Brain pericyte (primary cell): Measurements from ENCODE around the gene FAM163B.

Experiments
- DNase-seq: peaks from one replicate; pipeline ENCODE4 v3.0.0-alpha.2; 2012; ENCODE audit warnings: low read depth, low spot score

FAM163B gene

GRCh38 chr9:133609311-133610098, at the start of gene FAM163B:
FAM163B (minus strand) TSS chr9:133609389; CDS start chr9:133580223, 29,166 bp downstream.
- no peak for DNase-seq

DNA sequence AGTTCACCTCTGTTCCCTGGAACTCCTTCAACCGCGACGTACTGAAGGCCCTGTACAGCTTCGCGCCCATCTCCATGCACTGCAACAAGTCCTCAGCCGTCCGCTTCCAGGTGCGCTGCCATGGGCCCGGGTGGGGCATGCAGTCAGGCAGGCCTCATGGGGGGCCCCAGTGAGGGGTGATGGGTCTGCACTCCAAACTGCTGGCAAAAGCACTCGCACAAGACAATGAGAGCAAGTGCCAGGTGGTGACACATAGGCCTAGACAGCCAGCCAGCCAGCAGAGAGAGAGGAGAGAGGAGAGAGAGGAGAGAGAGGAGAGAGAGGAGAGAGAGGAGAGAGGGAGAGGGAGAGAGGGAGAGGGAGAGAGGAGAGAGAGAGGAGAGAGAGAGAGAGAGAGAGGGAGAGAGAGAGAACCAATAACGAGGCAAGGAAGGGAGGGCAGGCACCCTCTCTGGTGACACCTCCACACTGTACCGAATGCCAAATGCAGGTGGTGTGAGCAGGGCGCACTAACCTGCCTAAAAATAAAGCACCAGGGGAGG, 48.0 kb upstream of the FAM163B start:
- DNase-seq: no peak

GRCh38 chr9:133656211-133657119, 47.3 kb upstream of the FAM163B start:
- DNase-seq: no peak

DNA sequence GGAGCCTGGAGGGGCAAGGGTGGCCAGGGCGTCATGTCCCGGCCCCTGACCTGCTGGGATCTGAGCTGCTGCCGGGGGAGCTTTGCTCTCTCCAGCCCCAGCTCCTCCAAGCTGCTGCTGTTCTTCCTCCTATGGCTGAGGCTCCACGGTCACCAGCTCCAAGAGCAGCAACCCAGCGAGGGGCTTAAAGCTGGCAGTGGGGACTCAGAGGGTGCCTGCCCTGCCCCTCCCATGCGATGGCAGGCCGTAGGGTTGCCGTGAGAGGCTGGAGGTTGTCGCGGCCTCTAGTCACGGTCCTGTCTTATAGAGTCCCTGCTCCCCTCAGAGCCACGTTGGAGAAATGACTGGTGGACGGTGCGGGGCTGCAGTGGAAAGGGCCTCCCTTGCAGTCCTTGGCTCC, 46.5 kb upstream of the FAM163B start:
- no peak for DNase-seq

DNA sequence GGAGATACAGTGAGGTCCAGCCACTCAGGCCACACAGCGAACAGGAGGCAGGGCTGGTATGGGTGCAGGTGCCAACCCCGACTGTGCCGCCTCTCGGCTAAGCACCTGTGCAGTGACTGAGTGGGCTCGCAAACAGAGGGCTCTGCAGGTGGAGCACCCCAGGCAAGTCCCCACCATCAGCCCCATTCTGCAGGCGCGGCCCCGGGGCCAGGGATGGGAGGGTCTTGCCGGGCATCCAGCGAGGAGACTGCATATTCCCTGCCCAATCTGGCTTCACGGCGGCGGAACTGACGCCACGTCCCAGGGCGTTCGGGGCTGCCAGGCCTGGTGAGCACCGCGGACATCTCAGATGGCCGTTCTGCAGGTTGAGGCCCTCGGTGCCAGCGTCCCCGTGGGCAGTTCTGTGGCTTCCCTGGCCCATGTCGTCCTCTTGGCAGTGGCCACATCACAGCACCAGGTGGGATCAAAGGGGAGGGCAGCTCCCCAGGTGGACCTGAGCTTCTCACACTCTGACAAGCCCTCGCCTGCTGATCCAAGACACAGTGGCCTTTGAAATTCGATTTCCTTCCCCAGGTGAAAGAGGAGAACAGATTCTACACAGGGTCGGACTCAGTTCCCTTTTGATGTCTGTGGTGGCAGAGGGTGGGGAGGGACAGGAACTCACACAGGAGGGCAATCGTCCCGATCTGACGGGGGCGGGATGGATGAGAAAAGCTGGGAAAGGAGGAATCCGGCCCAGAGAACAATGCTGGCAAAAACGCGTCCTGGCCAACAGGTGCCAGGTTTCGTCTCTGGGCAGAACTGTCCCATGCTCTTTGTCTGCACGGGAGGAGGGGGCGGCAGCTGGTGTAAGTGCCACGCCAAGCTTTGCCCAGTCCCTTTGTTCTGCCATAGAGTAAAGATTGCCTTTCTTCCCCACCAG, 45.8 kb upstream of the FAM163B start:
- no peak for DNase-seq

- no peak for DNase-seq
Observed at GRCh38 chr9:133653638-133654037, 44.4 kb upstream of the FAM163B start.

DNA sequence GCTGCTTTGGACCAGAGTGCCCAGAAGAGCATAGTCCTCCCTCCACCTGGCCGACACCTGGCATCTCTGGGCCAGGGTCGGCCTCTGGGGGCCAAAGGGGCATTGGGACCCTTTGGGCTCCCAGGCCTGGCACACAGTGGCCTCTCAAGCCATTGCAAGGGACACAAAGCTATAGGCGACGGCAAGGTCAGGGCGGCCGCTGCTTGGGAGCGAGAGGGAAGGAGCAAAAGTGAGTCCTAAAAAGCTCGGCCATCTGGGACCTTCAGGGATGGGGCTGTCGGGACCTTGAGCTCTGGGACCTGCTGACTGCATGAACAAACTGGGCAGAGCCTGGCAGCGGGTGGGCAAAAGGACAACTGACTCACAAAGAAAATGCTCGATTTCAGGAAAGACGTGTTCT, 40.8 kb upstream of the FAM163B start:
- no peak for DNase-seq

DNA sequence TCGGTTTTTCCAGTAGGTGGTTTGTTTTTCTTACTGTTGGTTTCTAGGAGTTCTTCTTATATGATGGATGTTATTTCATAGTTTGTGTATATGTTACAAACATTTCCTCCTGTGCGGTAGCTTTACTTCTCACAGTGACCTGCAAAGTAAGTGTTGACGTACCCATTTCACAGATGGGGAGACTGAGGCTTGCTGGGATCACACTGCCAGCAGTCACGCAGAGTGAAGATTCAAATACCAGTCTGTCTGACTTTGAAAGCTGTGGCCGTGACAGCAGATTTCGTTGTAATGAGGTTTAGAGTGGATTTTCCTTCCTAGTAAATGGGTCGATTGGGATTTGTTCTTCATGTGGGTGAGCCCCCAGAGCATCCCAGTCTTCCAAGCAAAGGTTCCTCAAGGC, 40.0 kb upstream of the FAM163B start:
- no peak for DNase-seq

DNA sequence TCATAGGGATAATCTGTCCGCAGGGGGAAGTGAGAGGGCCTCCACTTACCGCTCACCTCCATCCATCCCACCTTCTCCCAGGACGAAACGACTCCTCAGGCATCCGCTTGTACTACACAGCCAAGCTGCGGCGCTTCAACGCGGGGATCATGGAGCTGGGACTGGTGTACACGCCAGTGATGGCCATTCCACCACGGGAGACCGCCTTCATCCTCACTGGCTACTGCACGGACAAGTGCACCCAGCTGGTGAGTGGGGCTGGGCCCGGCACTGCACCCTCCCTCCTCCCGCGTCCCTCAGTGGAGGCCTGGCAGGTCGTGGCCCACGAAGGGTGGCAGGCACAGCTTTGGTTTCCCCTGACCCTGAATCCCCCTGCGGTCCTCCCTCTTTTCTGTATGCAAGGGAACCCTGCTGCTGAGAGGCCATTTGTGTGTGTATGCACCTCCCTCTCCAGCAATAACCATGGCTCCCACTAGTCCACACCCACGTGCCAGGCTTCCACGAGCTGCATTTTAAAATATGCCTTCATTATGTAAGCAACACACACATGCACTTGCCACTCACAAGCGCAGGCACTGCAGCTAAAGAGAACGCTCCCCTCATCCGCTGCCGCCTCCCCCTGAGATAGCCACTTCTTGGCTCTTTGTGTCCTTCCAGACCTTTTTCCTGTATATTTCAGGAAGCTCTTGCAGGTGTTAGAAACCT, 38.7 kb upstream of the FAM163B start:
- no peak for DNase-seq

DNA sequence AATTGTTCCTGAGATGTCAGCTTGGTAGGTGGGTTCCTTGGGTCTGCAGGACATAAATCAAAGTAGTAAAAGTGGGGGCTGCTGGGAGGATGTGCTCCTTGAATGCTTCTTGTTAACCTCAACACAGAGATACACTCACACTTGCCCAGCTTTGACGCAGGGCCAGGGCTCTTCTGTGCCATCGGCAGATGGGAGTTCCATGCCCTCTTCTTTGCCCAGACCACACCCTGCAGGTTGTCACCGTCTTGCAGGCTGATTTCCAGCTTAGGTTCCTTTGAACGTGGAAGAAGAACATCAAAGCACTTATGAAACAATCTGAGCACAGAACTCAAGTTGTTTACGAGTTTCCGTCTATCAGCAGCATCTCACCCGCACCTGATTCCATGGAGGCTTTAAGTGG, 38.0 kb upstream of the FAM163B start:
- no peak for DNase-seq

DNA sequence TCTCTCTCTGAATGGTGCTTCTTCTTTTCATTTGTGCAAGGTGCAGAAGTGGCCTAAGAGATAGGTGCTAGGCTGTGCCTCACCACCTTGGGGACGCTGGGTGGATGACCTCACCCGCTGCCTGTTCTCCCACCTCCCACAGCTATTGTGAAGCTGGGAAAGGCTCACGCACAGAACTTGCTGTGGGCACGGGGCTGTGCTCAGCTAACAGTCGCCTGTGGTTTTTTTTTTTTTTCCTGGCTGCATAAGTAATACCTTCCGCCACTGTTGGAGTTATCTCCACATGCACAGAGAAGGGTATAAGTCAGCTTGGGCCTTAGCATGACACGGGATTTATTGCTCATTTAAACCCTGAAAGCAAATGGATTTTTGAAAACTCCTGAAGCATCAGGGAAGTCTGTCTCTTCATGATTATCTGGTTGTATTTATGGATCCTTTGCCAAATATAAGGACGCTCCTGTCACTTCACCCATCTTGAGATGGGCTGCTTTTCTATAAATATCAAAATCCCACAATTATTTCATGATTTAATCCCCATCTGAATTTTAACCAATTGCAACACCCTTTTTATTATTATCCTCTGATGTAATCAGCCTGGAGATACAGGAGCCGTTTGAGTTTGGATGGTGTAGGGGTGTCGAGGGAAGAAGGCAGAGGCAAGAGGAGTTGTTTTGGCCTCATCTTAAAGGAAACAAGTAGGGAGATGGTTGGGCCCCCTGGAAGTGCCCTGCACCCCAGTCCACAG, 36.0 kb upstream of the FAM163B start:
- DNase-seq: no peak

DNA sequence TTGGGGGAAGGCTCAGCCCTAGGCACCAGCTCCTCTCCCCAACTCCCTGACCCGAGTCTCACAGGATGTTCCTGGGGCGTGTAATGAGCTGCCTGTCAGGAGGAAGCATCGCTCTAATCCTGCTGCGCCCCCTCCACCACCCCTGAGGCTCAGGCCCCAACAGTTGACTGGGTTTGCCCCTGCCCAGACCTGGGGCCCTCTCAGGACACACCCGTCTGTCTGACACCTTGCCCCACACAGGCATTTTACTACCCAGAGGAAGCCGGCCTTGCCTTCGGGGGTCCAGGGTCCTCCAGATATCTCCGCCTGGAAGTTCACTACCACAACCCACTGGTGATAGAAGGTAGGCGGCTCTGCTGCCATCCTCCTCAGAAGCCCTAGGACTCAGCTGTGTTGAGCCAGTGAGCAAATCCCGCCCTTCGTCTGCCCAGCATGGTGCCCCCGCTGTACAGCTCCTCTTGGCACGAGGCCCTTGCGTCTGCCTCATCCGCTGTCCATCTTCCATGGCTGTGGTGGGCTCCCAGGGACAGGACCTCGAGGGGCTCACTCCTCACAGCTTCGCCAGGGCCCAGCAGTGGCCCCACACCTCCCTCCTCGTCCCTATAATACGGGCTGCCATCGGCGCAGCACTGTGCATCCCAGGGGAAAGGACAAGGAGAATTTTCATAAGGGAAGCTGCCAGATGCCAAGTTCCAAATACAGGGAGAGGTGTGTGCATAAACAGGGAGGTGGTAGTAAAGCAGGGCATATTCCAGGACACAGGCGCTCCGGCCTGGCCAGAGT, 35.0 kb upstream of the FAM163B start:
- DNase-seq: no peak

DNA sequence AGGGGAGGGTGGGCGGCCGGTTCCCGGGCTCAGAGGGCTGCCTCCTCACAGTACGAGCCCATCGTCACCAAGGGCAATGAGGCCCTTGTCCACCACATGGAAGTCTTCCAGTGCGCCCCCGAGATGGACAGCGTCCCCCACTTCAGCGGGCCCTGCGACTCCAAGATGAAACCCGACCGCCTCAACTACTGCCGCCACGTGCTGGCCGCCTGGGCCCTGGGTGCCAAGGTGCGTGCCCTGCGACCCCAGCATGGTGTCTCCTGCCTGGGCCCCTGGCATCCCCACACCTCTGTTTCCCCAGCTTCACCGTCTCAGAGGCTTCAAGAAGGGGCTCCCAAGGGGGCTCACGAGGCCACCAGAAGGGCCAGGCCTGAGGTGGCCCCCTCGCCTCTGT, 34.2 kb upstream of the FAM163B start:
- DNase-seq: no peak

GRCh38 chr9:133642708-133643361, 33.6 kb upstream of the FAM163B start:
- no peak for DNase-seq

GRCh38 chr9:133641861-133642595, 32.8 kb upstream of the FAM163B start:
- no peak for DNase-seq

- no peak for DNase-seq
Observed at GRCh38 chr9:133641396-133641655, 32.1 kb upstream of the FAM163B start.

GRCh38 chr9:133640580-133641395, 31.6 kb upstream of the FAM163B start:
- DNase-seq: no peak
